HL-60 (cell line): ENCODE measurements around the gene ZNF641.

Experiments used
- DNase-seq, 2 experiments: peaks; one replicate each; pipeline ENCODE4 v3.0.0-alpha.2; 2010 to 2020; ENCODE audit warnings: low read depth in 1 of 2, low spot score in 1 of 2
- H3K27ac ChIP-seq: fragments of 250-450 bp; sonication (Bioruptor Pico); replicated peaks from 2 replicates; pipeline ENCODE4 v1.5.1; 2020; ENCODE audit warnings: mild to moderate bottlenecking, moderate library complexity
- H3K27me3 ChIP-seq: fragments of 250-450 bp; sonication (Bioruptor Pico); 2 replicates; pipeline ENCODE4 v1.5.1; 2021; ENCODE audit warnings: mild to moderate bottlenecking, moderate library complexity; ENCODE audit not compliant: insufficient read depth, poor library complexity, severe bottlenecking
- H3K4me3 ChIP-seq: replicated peaks from 2 replicates; pipeline ENCODE4 v1.5.1; 2011; ENCODE audit warnings: mild to moderate bottlenecking, control low read depth, low read length; ENCODE audit not compliant: insufficient read depth
- GABPA ChIP-seq: IDR thresholded peaks from 2 replicates; pipeline ENCODE4 v1.6.1; 2012; ENCODE audit warnings: low read depth
- POLR2AphosphoS5 ChIP-seq: IDR thresholded peaks from 2 replicates; pipeline ENCODE4 v1.6.1; 2012; ENCODE audit warnings: low read depth
- SPI1 ChIP-seq: IDR thresholded peaks from 2 replicates; pipeline ENCODE4 v1.6.1; 2012; ENCODE audit warnings: low read depth, mild to moderate bottlenecking, borderline replicate concordance
- TF ChIP-seq, protein P1 (sequence below): IDR thresholded peaks from one replicate; pipeline ENCODE4 v1.5.1; 2011; ENCODE audit warnings: low read length, control low read depth, inconsistent platforms; ENCODE audit not compliant: insufficient read depth
- TF ChIP-seq, protein P2 (sequence below): IDR thresholded peaks from 2 replicates; pipeline ENCODE4 v1.6.1; 2012; ENCODE audit warnings: low read depth; ENCODE audit not compliant: insufficient replicate concordance

Gene ZNF641

DNA sequence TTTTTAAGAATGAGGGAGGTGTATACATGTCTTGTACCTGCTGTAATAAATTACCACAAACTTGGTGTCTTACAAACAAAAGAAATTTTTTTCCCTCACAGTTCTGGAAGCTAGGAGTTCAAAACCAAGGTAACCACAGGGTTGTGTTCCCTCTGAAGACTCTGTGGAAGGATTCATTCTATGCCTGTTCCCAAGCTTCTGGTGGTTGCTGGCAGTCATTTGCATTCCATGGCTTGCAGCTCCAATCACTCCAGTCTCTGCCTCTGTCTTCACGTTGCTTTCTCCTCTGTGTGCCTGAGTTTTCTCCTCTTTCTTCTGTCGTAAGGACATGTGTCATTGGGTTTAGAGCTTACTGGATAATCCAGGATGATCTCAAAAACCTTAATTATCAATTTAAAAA, 15.4 kb upstream of the ZNF641 start:
- TF ChIP-seq SPI1 (no peak), GABPA (no peak), POLR2AphosphoS5 (no peak)
- TF ChIP-seq, protein P1, sequence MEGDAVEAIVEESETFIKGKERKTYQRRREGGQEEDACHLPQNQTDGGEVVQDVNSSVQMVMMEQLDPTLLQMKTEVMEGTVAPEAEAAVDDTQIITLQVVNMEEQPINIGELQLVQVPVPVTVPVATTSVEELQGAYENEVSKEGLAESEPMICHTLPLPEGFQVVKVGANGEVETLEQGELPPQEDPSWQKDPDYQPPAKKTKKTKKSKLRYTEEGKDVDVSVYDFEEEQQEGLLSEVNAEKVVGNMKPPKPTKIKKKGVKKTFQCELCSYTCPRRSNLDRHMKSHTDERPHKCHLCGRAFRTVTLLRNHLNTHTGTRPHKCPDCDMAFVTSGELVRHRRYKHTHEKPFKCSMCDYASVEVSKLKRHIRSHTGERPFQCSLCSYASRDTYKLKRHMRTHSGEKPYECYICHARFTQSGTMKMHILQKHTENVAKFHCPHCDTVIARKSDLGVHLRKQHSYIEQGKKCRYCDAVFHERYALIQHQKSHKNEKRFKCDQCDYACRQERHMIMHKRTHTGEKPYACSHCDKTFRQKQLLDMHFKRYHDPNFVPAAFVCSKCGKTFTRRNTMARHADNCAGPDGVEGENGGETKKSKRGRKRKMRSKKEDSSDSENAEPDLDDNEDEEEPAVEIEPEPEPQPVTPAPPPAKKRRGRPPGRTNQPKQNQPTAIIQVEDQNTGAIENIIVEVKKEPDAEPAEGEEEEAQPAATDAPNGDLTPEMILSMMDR, result no peak
- TF ChIP-seq, protein P2, sequence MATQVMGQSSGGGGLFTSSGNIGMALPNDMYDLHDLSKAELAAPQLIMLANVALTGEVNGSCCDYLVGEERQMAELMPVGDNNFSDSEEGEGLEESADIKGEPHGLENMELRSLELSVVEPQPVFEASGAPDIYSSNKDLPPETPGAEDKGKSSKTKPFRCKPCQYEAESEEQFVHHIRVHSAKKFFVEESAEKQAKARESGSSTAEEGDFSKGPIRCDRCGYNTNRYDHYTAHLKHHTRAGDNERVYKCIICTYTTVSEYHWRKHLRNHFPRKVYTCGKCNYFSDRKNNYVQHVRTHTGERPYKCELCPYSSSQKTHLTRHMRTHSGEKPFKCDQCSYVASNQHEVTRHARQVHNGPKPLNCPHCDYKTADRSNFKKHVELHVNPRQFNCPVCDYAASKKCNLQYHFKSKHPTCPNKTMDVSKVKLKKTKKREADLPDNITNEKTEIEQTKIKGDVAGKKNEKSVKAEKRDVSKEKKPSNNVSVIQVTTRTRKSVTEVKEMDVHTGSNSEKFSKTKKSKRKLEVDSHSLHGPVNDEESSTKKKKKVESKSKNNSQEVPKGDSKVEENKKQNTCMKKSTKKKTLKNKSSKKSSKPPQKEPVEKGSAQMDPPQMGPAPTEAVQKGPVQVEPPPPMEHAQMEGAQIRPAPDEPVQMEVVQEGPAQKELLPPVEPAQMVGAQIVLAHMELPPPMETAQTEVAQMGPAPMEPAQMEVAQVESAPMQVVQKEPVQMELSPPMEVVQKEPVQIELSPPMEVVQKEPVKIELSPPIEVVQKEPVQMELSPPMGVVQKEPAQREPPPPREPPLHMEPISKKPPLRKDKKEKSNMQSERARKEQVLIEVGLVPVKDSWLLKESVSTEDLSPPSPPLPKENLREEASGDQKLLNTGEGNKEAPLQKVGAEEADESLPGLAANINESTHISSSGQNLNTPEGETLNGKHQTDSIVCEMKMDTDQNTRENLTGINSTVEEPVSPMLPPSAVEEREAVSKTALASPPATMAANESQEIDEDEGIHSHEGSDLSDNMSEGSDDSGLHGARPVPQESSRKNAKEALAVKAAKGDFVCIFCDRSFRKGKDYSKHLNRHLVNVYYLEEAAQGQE, result no peak
- DNase-seq, result no peak
- H3K27ac ChIP-seq, result no peak overlapping the region

GRCh38 chr12:48361664-48362339, 11.1 kb upstream of the ZNF641 start:
- no peak for DNase-seq

More for the DNA sequence above, 15.4 kb upstream of the ZNF641 start:
- Histone ChIP-seq H3K4me3 (no peak overlapping the region), H3K27me3 (no peaks in the 10 kb centered on the region)

GRCh38 chr12:48358937-48359513, 8.3 kb upstream of the ZNF641 start:
- no peaks in the 10 kb centered on the region for H3K27me3 ChIP-seq
- no peak overlapping the region for H3K27ac ChIP-seq
- no peak overlapping the region for H3K4me3 ChIP-seq
- no peak for DNase-seq
- TF ChIP-seq, protein P2, result no peak
- TF ChIP-seq GABPA (no peak), POLR2AphosphoS5 (no peak), SPI1 (no peak)
- TF ChIP-seq, protein P1, result no peak

More at GRCh38 chr12:48361664-48362339, 11.1 kb upstream of the ZNF641 start:
- Histone ChIP-seq H3K27ac (no peak overlapping the region), H3K4me3 (no peak overlapping the region), H3K27me3 (no peaks in the 10 kb centered on the region)
- TF ChIP-seq, protein P2, result no peak
- TF ChIP-seq POLR2AphosphoS5, result no peak
- TF ChIP-seq SPI1, result no peak
- no peak for TF ChIP-seq GABPA
- TF ChIP-seq, protein P1, result no peak
